Activated CD8-positive, alpha-beta memory T cell treated with anti-CD3 and anti-CD28 coated beads, Interleukin-2, amount 50 U/mL, for 24 hours (primary cell): ENCODE data around the gene CORIN.
"Not testable (repeated sequence)": the region's sequence is repeated elsewhere in the genome, so short reads cannot be mapped to it uniquely, and the experiment has no call there.

ENCODE experiments used
- DNase-seq: peaks from one replicate; pipeline ENCODE4 v3.0.0-alpha.2; 2020; ENCODE audit errors: extremely low read depth

Gene CORIN

GRCh38 chr4:47721892-47722575 is 115.8 kb downstream of the CORIN start:
- no peak for DNase-seq

GRCh38 chr4:47721485-47721884 is 116.4 kb downstream of the CORIN start:
- DNase-seq: no peak

GRCh38 chr4:47720787-47721186 is 117.1 kb downstream of the CORIN start:
- DNase-seq: no peak

- no peak for DNase-seq
Observed at GRCh38 chr4:47719576-47719975, 118.3 kb downstream of the CORIN start.

GRCh38 chr4:47718696-47719095 is 119.2 kb downstream of the CORIN start:
- DNase-seq: no peak

- DNase-seq: no peak
Observed at GRCh38 chr4:47717188-47717587, 120.7 kb downstream of the CORIN start.

- DNase-seq: no peak
Observed at GRCh38 chr4:47715716-47716416, 122.0 kb downstream of the CORIN start.

- DNase-seq: no peak
Observed at GRCh38 chr4:47714269-47714668, 123.6 kb downstream of the CORIN start.

- no peak for DNase-seq
Observed at GRCh38 chr4:47713129-47713834, 124.6 kb downstream of the CORIN start.

GRCh38 chr4:47711646-47712045 is 126.2 kb downstream of the CORIN start:
- DNase-seq: no peak

GRCh38 chr4:47711183-47711582 is 126.7 kb downstream of the CORIN start:
- DNase-seq: no peak

- DNase-seq: not testable (repeated sequence)
Observed at GRCh38 chr4:47706352-47706751, 131.5 kb downstream of the CORIN start.

GRCh38 chr4:47705326-47705981 is 132.4 kb downstream of the CORIN start:
- no peak for DNase-seq

- DNase-seq: no peak
Observed at GRCh38 chr4:47704693-47705325, 133.1 kb downstream of the CORIN start.

- DNase-seq: no peak
Observed at GRCh38 chr4:47703956-47704355, 133.9 kb downstream of the CORIN start.

GRCh38 chr4:47703008-47703407 is 134.9 kb downstream of the CORIN start:
- no peak for DNase-seq

GRCh38 chr4:47701286-47701685 is 136.6 kb downstream of the CORIN start:
- no peak for DNase-seq

GRCh38 chr4:47698837-47699236 is 139.0 kb downstream of the CORIN start:
- no peak for DNase-seq

- no peak for DNase-seq
Observed at GRCh38 chr4:47696823-47697222, 141.0 kb downstream of the CORIN start.

- DNase-seq: no peak
Observed at GRCh38 chr4:47695260-47695659, 142.6 kb downstream of the CORIN start.

- DNase-seq: no peak
Observed at GRCh38 chr4:47694322-47694721, 143.5 kb downstream of the CORIN start.

GRCh38 chr4:47692691-47693090 is 145.2 kb downstream of the CORIN start:
- DNase-seq: no peak
